HEK293 (cell line): ENCODE data around the gene SLF1.

Source experiments
- CTCF ChIA-PET: fragments of 350-600 bp; formaldehyde crosslinking; extraction: SDS; loops from one replicate; lab custom pipeline; 2021; ENCODE audit warnings: antibody characterized with exemption; lab: Yijun Ruan, JAX
- POLR2A ChIA-PET: fragments of 300-600 bp; formaldehyde crosslinking; extraction: SDS; loops from one replicate; lab custom pipeline; 2020; ENCODE audit warnings: antibody characterized with exemption, inconsistent platforms; lab: Yijun Ruan, JAX
- H3K27ac ChIP-seq: fragments of 200-500 bp; sonication (Bioruptor generic); 2 replicates; pipeline ENCODE4 v1.5.1; 2014; ENCODE audit warnings: low read depth, low read length, control low read depth, inconsistent platforms; ENCODE audit errors: extremely low read depth
- H3K36me3 ChIP-seq, 2 experiments: fragments of 200-500 bp in 1 of 2; sonication (Bioruptor generic) in 1 of 2; 1 replicate in 1 of 2; 2 replicates in 1 of 2; pipeline ENCODE4 v1.5.1; 2014 to 2017; ENCODE audit warnings: inconsistent platforms in 2 of 2, low read length in 2 of 2; ENCODE audit not compliant: control insufficient read depth in 2 of 2, insufficient read depth in 1 of 2
- H3K4me1 ChIP-seq: fragments of 200-500 bp; sonication (Bioruptor generic); 2 replicates; pipeline ENCODE4 v1.5.1; 2014; ENCODE audit warnings: mild to moderate bottlenecking, low read length, inconsistent platforms; ENCODE audit not compliant: control insufficient read depth, insufficient read depth
- H3K4me3 ChIP-seq: 2 replicates; pipeline ENCODE4 v1.5.1; 2011; ENCODE audit warnings: low read depth, mild to moderate bottlenecking, control low read depth, low read length, moderate library complexity
- H3K9me3 ChIP-seq: fragments of 200-500 bp; sonication (Bioruptor generic); 2 replicates; pipeline ENCODE4 v1.5.1; 2014; ENCODE audit warnings: low read depth, low read length, inconsistent platforms; ENCODE audit not compliant: control insufficient read depth, insufficient read depth
- MYNN ChIP-seq: fragments of 450-650 bp; formaldehyde crosslinking; IDR thresholded peaks from 2 replicates; pipeline ENCODE4 v1.5.1; 2016; ENCODE audit warnings: missing biosample characterization, missing genetic modification characterization, borderline replicate concordance
- MZF1 ChIP-seq: fragments of 450-650 bp; formaldehyde crosslinking; IDR thresholded peaks from 2 replicates; pipeline ENCODE4 v1.5.1; 2017; ENCODE audit warnings: missing biosample characterization, missing genetic modification characterization, borderline replicate concordance
- SCRT1 ChIP-seq: fragments of 450-650 bp; formaldehyde crosslinking; IDR thresholded peaks from 2 replicates; pipeline ENCODE4 v1.5.1; 2016; ENCODE audit warnings: missing biosample characterization, missing genetic modification characterization, borderline replicate concordance
- ZNF221 ChIP-seq: fragments of 450-650 bp; formaldehyde crosslinking; IDR thresholded peaks from 2 replicates; pipeline ENCODE4 v1.5.1; 2017; ENCODE audit warnings: missing biosample characterization, missing genetic modification characterization, borderline replicate concordance
- ZNF292 ChIP-seq: fragments of 450-650 bp; formaldehyde crosslinking; IDR thresholded peaks from 2 replicates; pipeline ENCODE4 v1.5.1; 2016; ENCODE audit warnings: low read depth, missing biosample characterization, missing genetic modification characterization, borderline replicate concordance
- ZNF335 ChIP-seq: fragments of 450-650 bp; formaldehyde crosslinking; conservative IDR thresholded peaks from 2 replicates; pipeline ENCODE4 v1.5.1; 2016; ENCODE audit warnings: missing biosample characterization, missing genetic modification characterization
- ZNF521 ChIP-seq: fragments of 450-650 bp; formaldehyde crosslinking; IDR thresholded peaks from 2 replicates; pipeline ENCODE4 v1.5.1; 2017; ENCODE audit warnings: missing biosample characterization, mild to moderate bottlenecking, missing genetic modification characterization
- ZNF571 ChIP-seq: fragments of 450-650 bp; formaldehyde crosslinking; IDR thresholded peaks from 2 replicates; pipeline ENCODE4 v1.5.0; 2017; ENCODE audit warnings: missing biosample characterization, missing genetic modification characterization
- ZNF624 ChIP-seq: fragments of 450-650 bp; formaldehyde crosslinking; IDR thresholded peaks from 2 replicates; pipeline ENCODE4 v1.5.1; 2017; ENCODE audit warnings: missing biosample characterization, missing genetic modification characterization
- ZNF785 ChIP-seq: fragments of 450-650 bp; formaldehyde crosslinking; IDR thresholded peaks from 2 replicates; pipeline ENCODE4 v1.5.1; 2016; ENCODE audit warnings: missing biosample characterization, missing genetic modification characterization
- TF ChIP-seq, protein P1 (sequence below): IDR thresholded peaks from 2 replicates; pipeline ENCODE4 v1.6.1; 2011; ENCODE audit warnings: mild to moderate bottlenecking, low read depth, low read length, borderline replicate concordance
- TF ChIP-seq, protein P2 (sequence below): fragments of 450-650 bp; formaldehyde crosslinking; IDR thresholded peaks from 2 replicates; pipeline ENCODE4 v1.5.1; 2017; ENCODE audit warnings: missing biosample characterization, mild to moderate bottlenecking, missing genetic modification characterization, moderate library complexity
- TF ChIP-seq, protein P3 (sequence below): fragments of 450-650 bp; formaldehyde crosslinking; IDR thresholded peaks from 2 replicates; pipeline ENCODE4 v1.5.1; 2017; ENCODE audit warnings: missing biosample characterization, missing genetic modification characterization
- TF ChIP-seq, protein P4 (sequence below): fragments of 450-650 bp; formaldehyde crosslinking; IDR thresholded peaks from 2 replicates; pipeline ENCODE4 v1.5.1; 2016; ENCODE audit warnings: missing biosample characterization, missing genetic modification characterization
- TF ChIP-seq, protein P5 (sequence below): fragments of 450-650 bp; formaldehyde crosslinking; IDR thresholded peaks from 2 replicates; pipeline ENCODE4 v1.5.1; 2017; ENCODE audit warnings: missing biosample characterization, missing genetic modification characterization
- TF ChIP-seq, protein P6 (sequence below): sonication (generic); formaldehyde crosslinking; IDR thresholded peaks from 2 replicates; pipeline ENCODE4 v1.8.1; 2022; ENCODE audit warnings: mild to moderate bottlenecking, moderate library complexity, missing genetic modification reagents
- TF ChIP-seq, protein P7 (sequence below): fragments of 450-650 bp; formaldehyde crosslinking; IDR thresholded peaks from 2 replicates; pipeline ENCODE4 v1.5.1; 2017; ENCODE audit warnings: missing biosample characterization, missing genetic modification characterization

Gene SLF1

DNA sequence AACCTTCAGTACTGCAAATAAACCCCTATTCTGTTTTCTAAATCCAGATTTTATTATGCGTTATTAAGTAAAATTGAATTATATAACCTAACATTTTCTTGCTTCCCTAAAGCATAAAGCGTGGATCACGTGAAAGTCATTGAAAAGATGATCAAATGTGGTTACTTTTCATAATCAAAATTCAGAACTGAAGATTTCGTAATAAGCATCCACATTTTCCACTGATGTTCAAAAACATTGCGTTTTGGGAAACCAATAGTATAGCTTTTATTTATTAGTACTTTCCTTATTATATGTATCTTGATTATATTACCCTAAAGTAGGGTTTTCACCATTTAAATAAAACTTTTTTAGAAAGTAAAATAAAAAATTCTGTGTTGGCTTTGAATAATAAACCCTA, 1.8 kb downstream of the SLF1 start:
- Histone ChIP-seq H3K4me1 (peaks cover 17% of the 10 kb centered on the region; the same call in 1 of the 2 replicates), H3K36me3 (no peaks in the 10 kb centered on the region; a peak in 1 of 3 replicates), H3K27ac (no peak overlapping the region), H3K9me3 (no peaks in the 10 kb centered on the region), H3K4me3 (no peak overlapping the region)
- ChIA-PET CTCF (no interaction called here), POLR2A (no interaction called here)
- TF ChIP-seq ZNF221, result no peak
- TF ChIP-seq, protein P1, sequence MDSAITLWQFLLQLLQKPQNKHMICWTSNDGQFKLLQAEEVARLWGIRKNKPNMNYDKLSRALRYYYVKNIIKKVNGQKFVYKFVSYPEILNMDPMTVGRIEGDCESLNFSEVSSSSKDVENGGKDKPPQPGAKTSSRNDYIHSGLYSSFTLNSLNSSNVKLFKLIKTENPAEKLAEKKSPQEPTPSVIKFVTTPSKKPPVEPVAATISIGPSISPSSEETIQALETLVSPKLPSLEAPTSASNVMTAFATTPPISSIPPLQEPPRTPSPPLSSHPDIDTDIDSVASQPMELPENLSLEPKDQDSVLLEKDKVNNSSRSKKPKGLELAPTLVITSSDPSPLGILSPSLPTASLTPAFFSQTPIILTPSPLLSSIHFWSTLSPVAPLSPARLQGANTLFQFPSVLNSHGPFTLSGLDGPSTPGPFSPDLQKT, result no peak

DNA sequence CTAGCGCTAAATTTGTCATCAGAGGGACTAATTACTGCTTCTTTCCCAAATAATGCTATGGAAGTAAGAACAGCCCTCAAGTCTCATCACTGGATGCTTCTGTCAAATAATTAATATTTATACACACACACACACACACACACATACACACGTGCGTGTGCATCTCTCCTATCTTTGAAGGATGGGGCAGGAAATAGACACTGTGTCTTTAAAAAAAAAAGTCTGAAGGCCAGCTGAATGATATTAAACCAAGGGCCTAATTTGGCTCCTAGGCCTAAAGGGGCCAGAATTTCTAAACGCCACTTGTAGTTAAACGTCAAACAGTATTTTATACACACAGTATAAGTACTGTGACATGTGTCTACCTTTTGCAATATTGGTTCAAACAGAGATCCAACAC, 3.3 kb downstream of the SLF1 start:
- Histone ChIP-seq H3K4me1 (peaks cover 14% of the 10 kb centered on the region; the same call in 1 of the 2 replicates), H3K4me3 (no peak overlapping the region), H3K36me3 (no peaks in the 10 kb centered on the region; a peak in 1 of 3 replicates), H3K27ac (no peak overlapping the region), H3K9me3 (no peaks in the 10 kb centered on the region)
- TF ChIP-seq, protein P2, sequence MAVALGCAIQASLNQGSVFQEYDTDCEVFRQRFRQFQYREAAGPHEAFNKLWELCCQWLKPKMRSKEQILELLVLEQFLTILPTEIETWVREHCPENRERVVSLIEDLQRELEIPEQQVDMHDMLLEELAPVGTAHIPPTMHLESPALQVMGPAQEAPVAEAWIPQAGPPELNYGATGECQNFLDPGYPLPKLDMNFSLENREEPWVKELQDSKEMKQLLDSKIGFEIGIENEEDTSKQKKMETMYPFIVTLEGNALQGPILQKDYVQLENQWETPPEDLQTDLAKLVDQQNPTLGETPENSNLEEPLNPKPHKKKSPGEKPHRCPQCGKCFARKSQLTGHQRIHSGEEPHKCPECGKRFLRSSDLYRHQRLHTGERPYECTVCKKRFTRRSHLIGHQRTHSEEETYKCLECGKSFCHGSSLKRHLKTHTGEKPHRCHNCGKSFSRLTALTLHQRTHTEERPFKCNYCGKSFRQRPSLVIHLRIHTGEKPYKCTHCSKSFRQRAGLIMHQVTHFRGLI, result no peak
- peak; percentile 11; the same call in 1 of the 2 replicates for TF ChIP-seq ZNF335
- TF ChIP-seq SCRT1 (tag by site-specific recombination), result no peak
- TF ChIP-seq ZNF785 (tag by site-specific recombination), result no peak
- TF ChIP-seq MZF1 (tag by site-specific recombination), result no peak
- no peak for TF ChIP-seq ZNF292 (tag by site-specific recombination)
- TF ChIP-seq, protein P3, sequence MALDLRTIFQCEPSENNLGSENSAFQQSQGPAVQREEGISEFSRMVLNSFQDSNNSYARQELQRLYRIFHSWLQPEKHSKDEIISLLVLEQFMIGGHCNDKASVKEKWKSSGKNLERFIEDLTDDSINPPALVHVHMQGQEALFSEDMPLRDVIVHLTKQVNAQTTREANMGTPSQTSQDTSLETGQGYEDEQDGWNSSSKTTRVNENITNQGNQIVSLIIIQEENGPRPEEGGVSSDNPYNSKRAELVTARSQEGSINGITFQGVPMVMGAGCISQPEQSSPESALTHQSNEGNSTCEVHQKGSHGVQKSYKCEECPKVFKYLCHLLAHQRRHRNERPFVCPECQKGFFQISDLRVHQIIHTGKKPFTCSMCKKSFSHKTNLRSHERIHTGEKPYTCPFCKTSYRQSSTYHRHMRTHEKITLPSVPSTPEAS (tag by site-specific recombination), result 0 out of 2 replicates have a peak, but pooled peaks have one; percentile 34
- TF ChIP-seq, protein P4, sequence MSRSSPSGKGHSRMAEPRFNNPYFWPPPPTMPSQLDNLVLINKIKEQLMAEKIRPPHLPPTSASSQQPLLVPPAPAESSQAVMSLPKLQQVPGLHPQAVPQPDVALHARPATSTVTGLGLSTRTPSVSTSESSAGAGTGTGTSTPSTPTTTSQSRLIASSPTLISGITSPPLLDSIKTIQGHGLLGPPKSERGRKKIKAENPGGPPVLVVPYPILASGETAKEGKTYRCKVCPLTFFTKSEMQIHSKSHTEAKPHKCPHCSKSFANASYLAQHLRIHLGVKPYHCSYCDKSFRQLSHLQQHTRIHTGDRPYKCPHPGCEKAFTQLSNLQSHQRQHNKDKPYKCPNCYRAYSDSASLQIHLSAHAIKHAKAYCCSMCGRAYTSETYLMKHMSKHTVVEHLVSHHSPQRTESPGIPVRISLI (tag by site-specific recombination), result peak; percentile 88
- TF ChIP-seq, protein P5, sequence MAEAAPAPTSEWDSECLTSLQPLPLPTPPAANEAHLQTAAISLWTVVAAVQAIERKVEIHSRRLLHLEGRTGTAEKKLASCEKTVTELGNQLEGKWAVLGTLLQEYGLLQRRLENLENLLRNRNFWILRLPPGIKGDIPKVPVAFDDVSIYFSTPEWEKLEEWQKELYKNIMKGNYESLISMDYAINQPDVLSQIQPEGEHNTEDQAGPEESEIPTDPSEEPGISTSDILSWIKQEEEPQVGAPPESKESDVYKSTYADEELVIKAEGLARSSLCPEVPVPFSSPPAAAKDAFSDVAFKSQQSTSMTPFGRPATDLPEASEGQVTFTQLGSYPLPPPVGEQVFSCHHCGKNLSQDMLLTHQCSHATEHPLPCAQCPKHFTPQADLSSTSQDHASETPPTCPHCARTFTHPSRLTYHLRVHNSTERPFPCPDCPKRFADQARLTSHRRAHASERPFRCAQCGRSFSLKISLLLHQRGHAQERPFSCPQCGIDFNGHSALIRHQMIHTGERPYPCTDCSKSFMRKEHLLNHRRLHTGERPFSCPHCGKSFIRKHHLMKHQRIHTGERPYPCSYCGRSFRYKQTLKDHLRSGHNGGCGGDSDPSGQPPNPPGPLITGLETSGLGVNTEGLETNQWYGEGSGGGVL (tag by site-specific recombination), result no peak
- TF ChIP-seq MYNN, result no peak
- TF ChIP-seq, protein P6, sequence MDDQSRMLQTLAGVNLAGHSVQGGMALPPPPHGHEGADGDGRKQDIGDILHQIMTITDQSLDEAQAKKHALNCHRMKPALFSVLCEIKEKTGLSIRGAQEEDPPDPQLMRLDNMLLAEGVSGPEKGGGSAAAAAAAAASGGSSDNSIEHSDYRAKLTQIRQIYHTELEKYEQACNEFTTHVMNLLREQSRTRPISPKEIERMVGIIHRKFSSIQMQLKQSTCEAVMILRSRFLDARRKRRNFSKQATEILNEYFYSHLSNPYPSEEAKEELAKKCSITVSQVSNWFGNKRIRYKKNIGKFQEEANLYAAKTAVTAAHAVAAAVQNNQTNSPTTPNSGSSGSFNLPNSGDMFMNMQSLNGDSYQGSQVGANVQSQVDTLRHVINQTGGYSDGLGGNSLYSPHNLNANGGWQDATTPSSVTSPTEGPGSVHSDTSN (CRISPR knock-in tag), result no peak
- TF ChIP-seq ZNF624 (tag by site-specific recombination), result no peak
- no peak for TF ChIP-seq ZNF571 (tag by site-specific recombination)
- no peak for TF ChIP-seq ZNF521 (tag by site-specific recombination)
- TF ChIP-seq, protein P7, sequence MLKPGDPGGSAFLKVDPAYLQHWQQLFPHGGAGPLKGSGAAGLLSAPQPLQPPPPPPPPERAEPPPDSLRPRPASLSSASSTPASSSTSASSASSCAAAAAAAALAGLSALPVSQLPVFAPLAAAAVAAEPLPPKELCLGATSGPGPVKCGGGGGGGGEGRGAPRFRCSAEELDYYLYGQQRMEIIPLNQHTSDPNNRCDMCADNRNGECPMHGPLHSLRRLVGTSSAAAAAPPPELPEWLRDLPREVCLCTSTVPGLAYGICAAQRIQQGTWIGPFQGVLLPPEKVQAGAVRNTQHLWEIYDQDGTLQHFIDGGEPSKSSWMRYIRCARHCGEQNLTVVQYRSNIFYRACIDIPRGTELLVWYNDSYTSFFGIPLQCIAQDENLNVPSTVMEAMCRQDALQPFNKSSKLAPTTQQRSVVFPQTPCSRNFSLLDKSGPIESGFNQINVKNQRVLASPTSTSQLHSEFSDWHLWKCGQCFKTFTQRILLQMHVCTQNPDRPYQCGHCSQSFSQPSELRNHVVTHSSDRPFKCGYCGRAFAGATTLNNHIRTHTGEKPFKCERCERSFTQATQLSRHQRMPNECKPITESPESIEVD, result peak; percentile 71
- ChIA-PET CTCF (interaction anchor here (1.1 kb wide), 1 partner anchor 8 kb away, joined by 4 read pairs; no protein-coding TSS in a partner anchor), POLR2A (no interaction called here)
